Parathyroid adenoma (tissue), 2 donors: ENCODE results near the gene CD44.
"Not testable (repeated sequence)": the region's sequence is repeated elsewhere in the genome, so short reads cannot be mapped to it uniquely, and the experiment has no call there.

ENCODE experiments used
- H2AFZ ChIP-seq: fragments of 300-600 bp; sonication (generic); one replicate; pipeline ENCODE4 v1.7.0; 2017; ENCODE audit warnings: antibody characterized with exemption, mild to moderate bottlenecking
- H3K27ac ChIP-seq: fragments of 300-600 bp; sonication (generic); one replicate; pipeline ENCODE4 v1.7.0; 2017
- H3K27me3 ChIP-seq: fragments of 300-600 bp; sonication (generic); one replicate; pipeline ENCODE4 v1.7.0; 2017; ENCODE audit warnings: low read length; ENCODE audit not compliant: control insufficient read depth, insufficient read depth
- H3K36me3 ChIP-seq: fragments of 300-600 bp; sonication (generic); one replicate; pipeline ENCODE4 v1.7.0; 2017; ENCODE audit warnings: low read length; ENCODE audit not compliant: control insufficient read depth, insufficient read depth
- H3K4me1 ChIP-seq: fragments of 300-600 bp; sonication (generic); one replicate; pipeline ENCODE4 v1.7.0; 2017; ENCODE audit warnings: control low read depth
- H3K4me2 ChIP-seq: fragments of 300-600 bp; sonication (generic); one replicate; pipeline ENCODE4 v1.7.0; 2017; ENCODE audit warnings: low read length
- H3K4me3 ChIP-seq: fragments of 300-600 bp; sonication (generic); one replicate; pipeline ENCODE4 v1.7.0; 2017; ENCODE audit warnings: low read depth, low read length
- H3K79me2 ChIP-seq: fragments of 300-600 bp; sonication (generic); one replicate; pipeline ENCODE4 v1.7.0; 2017; ENCODE audit warnings: control low read depth
- H3K9ac ChIP-seq: fragments of 300-600 bp; sonication (generic); one replicate; pipeline ENCODE4 v1.7.0; 2017; ENCODE audit warnings: mild to moderate bottlenecking
- H3K9me3 ChIP-seq: fragments of 300-600 bp; sonication (generic); one replicate; pipeline ENCODE4 v1.7.0; 2017; ENCODE audit warnings: low read length; ENCODE audit not compliant: control insufficient read depth
- CTCF ChIP-seq: fragments of 300-600 bp; sonication (generic); IDR thresholded peaks from one replicate; pipeline ENCODE4 v1.7.0; 2017; ENCODE audit warnings: antibody characterized with exemption, mild to moderate bottlenecking
- donor health status: primary hyperparathyroidism.

Gene CD44

GRCh38 chr11:35223371-35223796 lies 84.4 kb downstream of the CD44 start:
- no peak overlapping the region for H3K27ac ChIP-seq
- H3K36me3 ChIP-seq: no peaks in the 10 kb centered on the region

GRCh38 chr11:35223991-35224390 lies 85.0 kb downstream of the CD44 start:
- H3K4me1 ChIP-seq: no peaks in the 10 kb centered on the region
- no peak overlapping the region for H3K27ac ChIP-seq
- H3K36me3 ChIP-seq: no peaks in the 10 kb centered on the region
- no peak overlapping the region for H3K4me2 ChIP-seq
- no peak for TF ChIP-seq CTCF
- no peaks in the 10 kb centered on the region for H3K9me3 ChIP-seq
- no peak overlapping the region for H3K4me3 ChIP-seq
- H3K79me2 ChIP-seq: no peaks in the 10 kb centered on the region
- no peak overlapping the region for H2AFZ ChIP-seq
- no peak overlapping the region for H3K9ac ChIP-seq
- no peaks in the 10 kb centered on the region for H3K27me3 ChIP-seq

More at GRCh38 chr11:35223371-35223796, 84.4 kb downstream of the CD44 start:
- no peak for TF ChIP-seq CTCF
- no peak overlapping the region for H3K4me3 ChIP-seq
- H3K79me2 ChIP-seq: no peaks in the 10 kb centered on the region
- H2AFZ ChIP-seq: no peak overlapping the region
- peaks cover 4% of the 10 kb centered on the region for H3K4me1 ChIP-seq
- H3K27me3 ChIP-seq: no peaks in the 10 kb centered on the region
- no peak overlapping the region for H3K9ac ChIP-seq
- H3K4me2 ChIP-seq: no peak overlapping the region
- no peaks in the 10 kb centered on the region for H3K9me3 ChIP-seq

- Histone ChIP-seq H3K4me2 (no peak overlapping the region), H3K27me3 (no peaks in the 10 kb centered on the region), H3K4me1 (no peaks in the 10 kb centered on the region), H3K36me3 (no peaks in the 10 kb centered on the region), H3K9ac (no peak overlapping the region), H3K4me3 (no peak overlapping the region), H3K27ac (no peak overlapping the region), H3K79me2 (no peaks in the 10 kb centered on the region), H2AFZ (no peak overlapping the region), H3K9me3 (no peaks in the 10 kb centered on the region)
- TF ChIP-seq CTCF: no peak
Measured at GRCh38 chr11:35225946-35226520, 87.1 kb downstream of the CD44 start.

DNA sequence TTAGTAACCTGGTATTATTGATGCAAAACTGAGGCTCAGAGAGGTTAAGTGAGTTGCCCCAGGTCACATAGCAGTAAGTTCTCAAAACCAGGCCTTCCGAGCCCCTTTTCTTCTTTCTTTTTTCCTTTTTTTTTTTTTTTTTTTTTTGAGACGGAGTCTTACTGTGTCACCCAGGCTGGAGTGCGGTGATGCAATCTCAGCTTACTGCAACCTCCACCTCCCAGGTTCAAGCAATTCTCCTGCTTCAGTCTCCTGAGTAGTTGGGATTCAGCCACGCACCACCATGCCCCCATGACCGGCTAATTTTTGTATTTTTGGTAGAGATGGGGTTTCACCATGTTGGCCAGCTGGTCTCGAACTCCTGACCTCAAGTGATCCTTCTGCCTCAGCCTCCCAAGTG lies 87.8 kb downstream of the CD44 start:
- not testable (repeated sequence) for H3K4me1 ChIP-seq, H3K9me3 ChIP-seq, H3K79me2 ChIP-seq, H3K9ac ChIP-seq, H3K4me2 ChIP-seq, H2AFZ ChIP-seq, H3K36me3 ChIP-seq, H3K27me3 ChIP-seq, H3K27ac ChIP-seq, H3K4me3 ChIP-seq

- no peak for TF ChIP-seq CTCF
- no peaks in the 10 kb centered on the region for H3K9me3 ChIP-seq
- no peak overlapping the region for H2AFZ ChIP-seq
- no peaks in the 10 kb centered on the region for H3K36me3 ChIP-seq
- no peak overlapping the region for H3K4me2 ChIP-seq
- H3K9ac ChIP-seq: no peak overlapping the region
- H3K27me3 ChIP-seq: no peaks in the 10 kb centered on the region
- H3K79me2 ChIP-seq: no peaks in the 10 kb centered on the region
- H3K4me3 ChIP-seq: no peak overlapping the region
- peaks cover 3% of the 10 kb centered on the region for H3K4me1 ChIP-seq
- H3K27ac ChIP-seq: no peak overlapping the region
Measured at GRCh38 chr11:35227576-35228327, 88.8 kb downstream of the CD44 start.
